Measurements from ENCODE around the gene UBA5. TPM values are rescaled to one million over a fixed set of nuclear protein-coding genes. Genes with fewer than 3 reads are reported as not detected.

The UBA5 gene
- total and polyA plus RNA-seq, 2 of the 13 experiments (the other 11 are each of a cell fraction or from before 2014, with no cell fraction given): 30.2 to 46.8 TPM

- Histone ChIP-seq H3K4me1 (ENCODE audit: insufficient read depth, low read length) (peaks cover 16% of the 10 kb centered on the region), H3K79me2 (ENCODE audit: insufficient read depth, low read length) (peaks cover 16% of the 10 kb centered on the region), H3K9ac (ENCODE audit: insufficient read depth, low read depth, low read length) (no peak overlapping the region), H3K27me3 (ENCODE audit: control insufficient read depth in 1 of 2, insufficient read depth in 2 of 2, low read length in 2 of 2) (no peaks in the 10 kb centered on the region; a peak in 1 of 5 replicates), H3K4me3 (replicated peaks in 1 of 3; ENCODE audit: insufficient read depth in 1 of 3, low read depth in 2 of 3, low read length in 3 of 3) (no peak overlapping the region), H3K4me2 (ENCODE audit: low read depth, low read length) (no peak overlapping the region), H3K27ac (ENCODE audit: extremely low read length, insufficient read depth, low read length) (no peak overlapping the region), H2AFZ (ENCODE audit: low read length) (no peak overlapping the region), H3K9me3 (ENCODE audit: low read length) (no peaks in the 10 kb centered on the region), H4K20me1 (ENCODE audit: insufficient read depth, low read length) (no peaks in the 10 kb centered on the region), H3K36me3 (replicated peaks in 1 of 2; ENCODE audit: control insufficient read depth in 1 of 2, insufficient read depth in 2 of 2, low read length in 2 of 2) (peaks cover 8 to 24% of the 10 kb centered on the region in 2 experiments)
- no TSS peak for BruUV-seq (replicated peaks)
- DNase-seq (ENCODE audit: low spot score): no peak
- intact Hi-C loops (cut with micrococcal nuclease; ENCODE audit: unreplicated experiment) (no loop called here), in situ Hi-C loops (cut with HindIII; ENCODE audit: extremely low pct_ligation_motif_present, low pct_unique_long_range_greater_than_20kb) (no loop called here)
- ChIA-PET POLR2A (no interaction called here), CTCF (ENCODE audit: low intra/inter-chr PET ratio, low total read pairs) (no interaction called here)
- TF ChIP-seq ZSCAN29 (CRISPR knock-in tag; conservative IDR thresholded peaks at IDR 0.05) (no peak), ZNF275 (CRISPR knock-in tag; IDR thresholded peaks at IDR 0.05; ENCODE audit: borderline replicate concordance) (no peak), ZMYM4 (CRISPR knock-in tag; IDR thresholded peaks at IDR 0.05) (no peak), CBX2 (IDR thresholded peaks at IDR 0.05; ENCODE audit: low read depth, low read length) (no peak), CBX2 (CRISPR knock-in tag; IDR thresholded peaks at IDR 0.05; ENCODE audit: low read depth) (no peak), SRSF4 (IDR thresholded peaks at IDR 0.05; ENCODE audit: low read depth, low read length, poor library complexity, severe bottlenecking) (no peak), TRIM22 (IDR thresholded peaks at IDR 0.05) (no peak), ATF7-NPFF (CRISPR knock-in tag; IDR thresholded peaks at IDR 0.05; ENCODE audit: low read depth) (no peak), SPEN (CRISPR knock-in tag; IDR thresholded peaks at IDR 0.05; ENCODE audit: low read depth) (no peak), ZNF570 (CRISPR knock-in tag; IDR thresholded peaks at IDR 0.05; ENCODE audit: borderline replicate concordance) (no peak), KMT2B (CRISPR knock-in tag; IDR thresholded peaks at IDR 0.05) (no peak), SMAD9 (CRISPR knock-in tag; IDR thresholded peaks at IDR 0.05) (no peak), ARHGAP35 (CRISPR knock-in tag; IDR thresholded peaks at IDR 0.05; ENCODE audit: borderline replicate concordance) (no peak), SETDB1 (CRISPR knock-in tag; IDR thresholded peaks at IDR 0.05; ENCODE audit: borderline replicate concordance) (no peak)
- TF ChIP-seq, protein P1, sequence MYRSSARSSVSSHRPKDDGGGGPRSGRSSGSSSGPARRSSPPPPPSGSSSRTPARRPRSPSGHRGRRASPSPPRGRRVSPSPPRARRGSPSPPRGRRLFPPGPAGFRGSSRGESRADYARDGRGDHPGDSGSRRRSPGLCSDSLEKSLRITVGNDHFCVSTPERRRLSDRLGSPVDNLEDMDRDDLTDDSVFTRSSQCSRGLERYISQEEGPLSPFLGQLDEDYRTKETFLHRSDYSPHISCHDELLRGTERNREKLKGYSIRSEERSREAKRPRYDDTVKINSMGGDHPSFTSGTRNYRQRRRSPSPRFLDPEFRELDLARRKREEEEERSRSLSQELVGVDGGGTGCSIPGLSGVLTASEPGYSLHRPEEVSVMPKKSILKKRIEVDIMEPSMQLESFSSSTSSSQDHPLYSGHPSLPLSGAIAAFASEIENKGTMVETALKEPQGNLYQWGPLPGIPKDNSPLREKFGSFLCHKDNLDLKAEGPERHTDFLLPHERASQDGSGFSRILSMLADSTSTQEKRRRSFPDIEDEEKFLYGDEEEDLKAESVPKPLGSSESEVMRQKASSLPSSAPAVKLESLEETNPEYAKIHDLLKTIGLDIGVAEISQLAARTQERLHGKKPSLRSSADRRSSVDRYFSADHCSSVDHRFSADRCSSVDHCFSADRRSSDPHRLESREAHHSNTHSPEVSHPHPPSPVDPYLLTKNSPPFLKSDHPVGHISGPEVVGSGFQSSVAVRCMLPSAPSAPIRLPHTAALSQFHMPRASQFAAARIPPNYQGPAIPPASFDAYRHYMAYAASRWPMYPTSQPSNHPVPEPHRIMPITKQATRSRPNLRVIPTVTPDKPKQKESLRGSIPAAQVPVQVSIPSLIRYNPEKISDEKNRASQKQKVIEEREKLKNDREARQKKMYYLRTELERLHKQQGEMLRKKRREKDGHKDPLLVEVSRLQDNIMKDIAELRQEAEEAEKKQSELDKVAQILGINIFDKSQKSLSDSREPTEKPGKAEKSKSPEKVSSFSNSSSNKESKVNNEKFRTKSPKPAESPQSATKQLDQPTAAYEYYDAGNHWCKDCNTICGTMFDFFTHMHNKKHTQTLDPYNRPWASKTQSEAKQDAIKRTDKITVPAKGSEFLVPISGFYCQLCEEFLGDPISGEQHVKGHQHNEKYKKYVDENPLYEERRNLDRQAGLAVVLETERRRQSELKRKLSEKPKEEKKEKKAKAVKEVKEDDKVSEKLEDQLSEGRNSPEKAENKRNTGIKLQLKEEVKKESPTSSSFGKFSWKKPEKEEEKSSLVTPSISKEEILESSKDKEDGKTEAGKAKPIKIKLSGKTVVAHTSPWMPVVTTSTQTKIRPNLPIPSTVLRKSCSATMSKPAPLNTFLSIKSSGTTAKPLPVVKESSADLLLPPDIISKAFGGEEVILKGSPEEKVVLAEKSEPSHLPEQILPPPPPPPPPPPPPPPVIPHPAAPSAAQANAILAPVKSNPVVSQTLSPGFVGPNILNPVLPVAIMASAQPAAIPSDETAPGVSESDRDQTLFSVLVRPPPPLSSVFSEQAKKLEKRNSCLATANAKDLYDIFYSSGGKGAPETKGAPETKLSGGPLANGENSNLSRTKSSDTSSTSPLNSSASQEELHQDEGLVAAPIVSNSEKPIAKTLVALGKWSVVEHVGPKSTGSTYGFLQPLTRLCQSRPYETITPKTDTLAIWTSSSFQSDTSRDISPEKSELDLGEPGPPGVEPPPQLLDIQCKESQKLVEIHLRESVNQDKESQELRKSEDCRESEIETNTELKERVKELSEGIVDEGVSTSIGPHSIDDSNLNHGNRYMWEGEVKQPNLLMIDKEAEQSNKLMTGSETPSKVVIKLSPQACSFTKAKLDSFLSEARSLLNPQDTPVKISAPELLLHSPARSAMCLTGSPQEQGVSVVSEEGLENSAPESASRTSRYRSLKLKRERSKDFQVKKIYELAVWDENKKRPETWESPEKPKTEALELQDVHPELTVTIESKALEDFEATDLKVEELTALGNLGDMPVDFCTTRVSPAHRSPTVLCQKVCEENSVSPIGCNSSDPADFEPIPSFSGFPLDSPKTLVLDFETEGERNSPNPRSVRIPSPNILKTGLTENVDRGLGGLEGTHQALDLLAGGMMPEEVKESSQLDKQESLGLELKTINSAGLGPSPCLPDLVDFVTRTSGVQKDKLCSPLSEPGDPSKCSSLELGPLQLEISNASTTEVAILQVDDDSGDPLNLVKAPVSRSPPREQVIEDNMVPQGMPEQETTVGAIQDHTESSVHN (CRISPR knock-in tag; IDR thresholded peaks at IDR 0.05): no peak
- no peak for FAIRE-seq
- no peak for ATAC-seq
Measured at GRCh38 chr3:132716372-132716771, 56.2 kb downstream of the UBA5 start.

Measured in HepG2 (cell line).